Measurements from ENCODE around the gene GRIK3.

GRIK3 gene

DNA sequence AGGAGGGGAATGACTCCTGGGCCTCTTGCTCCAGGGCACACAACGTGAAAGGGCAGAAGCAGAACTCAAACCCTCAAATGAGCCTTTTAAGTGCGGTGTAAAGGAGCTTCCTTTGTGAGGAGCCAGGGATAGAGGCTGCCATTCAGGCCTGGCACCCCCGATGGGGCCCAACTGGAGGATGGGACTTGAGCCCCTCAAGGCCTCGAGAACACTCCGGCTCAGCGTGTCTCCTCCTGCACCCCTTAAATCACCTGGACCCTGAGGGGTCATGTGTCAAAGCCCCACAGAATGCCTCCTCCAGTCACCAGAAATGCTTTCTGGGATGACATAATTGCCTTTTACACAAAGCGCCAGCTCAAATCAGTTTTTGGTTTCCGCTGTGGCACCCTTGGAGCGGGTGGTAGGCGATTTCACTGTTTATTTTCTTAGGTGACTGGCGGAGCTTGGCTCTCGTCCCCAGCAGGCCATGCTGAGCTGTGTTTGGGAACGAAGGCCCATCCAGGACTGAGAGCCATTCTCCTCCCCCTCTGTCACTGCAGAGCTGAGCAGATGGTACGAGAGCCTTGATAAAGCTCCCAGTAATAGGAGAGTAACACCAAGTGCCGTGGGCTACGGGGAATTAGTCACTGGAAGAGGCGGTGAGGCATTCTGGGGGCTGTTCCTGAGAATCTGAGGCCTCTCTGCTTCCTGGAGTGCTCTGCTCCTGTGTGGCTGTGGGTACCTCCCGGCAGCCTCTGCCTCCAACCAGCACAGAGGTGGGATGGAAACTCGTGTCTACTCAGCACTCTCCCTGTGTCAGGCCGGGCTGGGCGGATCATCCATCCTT lies 163.0 kb downstream of the GRIK3 start:
- peak; percentile 84 for DNase-seq

- DNase-seq, result no peak
Measured at GRCh38 chr1:36869826-36870225, 164.5 kb downstream of the GRIK3 start.

DNA sequence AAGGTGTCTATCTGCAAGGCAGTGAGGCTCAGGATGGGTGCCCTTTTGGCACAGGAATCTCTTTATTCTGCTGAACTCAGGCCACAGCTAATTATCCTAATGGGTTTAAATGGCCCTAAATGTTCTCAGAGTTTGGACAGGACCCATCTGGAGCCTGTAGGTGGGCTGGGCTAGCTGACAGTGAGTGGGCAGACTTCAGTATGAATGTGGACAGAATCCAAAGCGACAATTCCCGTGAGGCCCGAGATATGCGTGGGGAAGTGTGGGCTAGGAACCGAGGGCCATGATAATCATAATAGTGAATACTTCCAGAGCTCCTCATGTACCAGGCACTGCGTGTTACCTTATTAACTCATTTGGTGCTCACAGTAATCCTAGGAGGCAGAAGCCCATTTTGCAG lies 165.3 kb downstream of the GRIK3 start:
- DNase-seq, result no peak

DNA sequence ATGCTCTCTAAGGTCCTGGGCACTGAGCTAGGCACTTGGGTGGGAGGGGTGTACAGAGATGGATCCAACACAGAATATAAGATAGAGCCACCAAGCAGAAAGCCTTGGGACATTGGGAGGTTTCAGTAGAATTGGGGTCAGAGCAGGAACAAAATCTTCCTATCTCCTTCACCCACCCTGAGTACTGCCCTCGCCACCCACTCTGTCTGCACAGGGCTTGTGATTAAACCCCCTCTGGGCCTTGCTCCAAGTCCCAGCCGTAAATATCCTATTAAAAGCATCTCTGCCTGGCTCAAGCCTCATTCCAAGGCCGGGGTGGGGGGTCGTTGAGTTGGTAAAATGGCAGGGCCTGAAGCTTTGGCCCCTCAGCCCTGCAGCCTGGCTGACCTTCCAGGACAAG lies 166.7 kb downstream of the GRIK3 start:
- no peak for DNase-seq

- no peak for DNase-seq
Measured at GRCh38 chr1:36866169-36866814, 168.0 kb downstream of the GRIK3 start.

- DNase-seq, result no peak
Measured at GRCh38 chr1:36865602-36865900, 168.8 kb downstream of the GRIK3 start.

- DNase-seq, result peak; percentile 54
Measured at GRCh38 chr1:36864823-36865601, 169.3 kb downstream of the GRIK3 start.

GRCh38 chr1:36864182-36864822 lies 170.0 kb downstream of the GRIK3 start:
- no peak for DNase-seq

- no peak for DNase-seq
Measured at GRCh38 chr1:36863500-36863899, 170.8 kb downstream of the GRIK3 start.

- no peak for DNase-seq
Measured at GRCh38 chr1:36863061-36863460, 171.3 kb downstream of the GRIK3 start.

GRCh38 chr1:36861375-36861774 lies 172.9 kb downstream of the GRIK3 start:
- DNase-seq, result no peak

DNA sequence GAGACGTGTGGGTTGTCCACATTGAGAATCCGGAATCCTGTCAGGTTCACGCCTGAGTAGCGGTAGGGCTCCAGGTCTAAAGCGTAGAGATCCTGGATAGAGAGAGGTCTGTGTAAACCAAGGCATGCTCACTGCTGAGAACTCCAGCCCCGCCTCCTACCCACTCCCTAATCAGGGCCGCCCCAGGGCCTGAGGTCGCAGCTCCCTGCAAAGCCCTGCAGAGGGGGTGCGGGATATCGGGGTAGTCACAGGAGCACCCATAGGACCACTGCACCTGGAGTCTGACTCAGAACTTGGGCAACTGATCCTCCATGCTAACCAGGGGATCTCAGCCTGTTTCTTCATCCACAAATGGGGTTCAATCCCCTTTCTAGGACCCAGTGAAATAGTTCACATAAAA lies 174.4 kb downstream of the GRIK3 start:
- no peak for DNase-seq

GRCh38 chr1:36858981-36859380 lies 175.3 kb downstream of the GRIK3 start:
- no peak for DNase-seq

- no peak for DNase-seq
Measured at GRCh38 chr1:36858553-36858952, 175.8 kb downstream of the GRIK3 start.

DNA sequence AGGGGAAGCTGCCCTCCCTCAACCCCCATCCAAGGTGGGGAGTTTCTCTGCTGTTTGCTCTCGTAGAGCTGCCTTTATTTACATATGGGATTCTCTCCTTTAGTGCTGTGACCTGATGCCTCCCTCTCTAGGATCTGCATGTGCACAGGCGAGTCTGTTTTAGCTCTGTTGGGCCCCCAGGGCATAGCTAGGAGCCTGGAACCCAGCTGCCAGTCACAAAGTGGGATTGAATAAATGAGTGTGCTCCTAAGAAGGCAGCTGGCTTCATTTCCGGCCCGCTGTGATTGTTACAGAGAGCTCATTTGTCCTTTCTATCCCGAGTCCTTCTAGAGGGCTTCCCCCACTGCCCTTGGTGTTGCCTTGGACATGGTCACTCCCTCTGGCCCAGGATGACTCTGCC lies 176.6 kb downstream of the GRIK3 start:
- peak; percentile 67 for DNase-seq

- no peak for DNase-seq
Measured at GRCh38 chr1:36855699-36856494, 178.4 kb downstream of the GRIK3 start.

DNA sequence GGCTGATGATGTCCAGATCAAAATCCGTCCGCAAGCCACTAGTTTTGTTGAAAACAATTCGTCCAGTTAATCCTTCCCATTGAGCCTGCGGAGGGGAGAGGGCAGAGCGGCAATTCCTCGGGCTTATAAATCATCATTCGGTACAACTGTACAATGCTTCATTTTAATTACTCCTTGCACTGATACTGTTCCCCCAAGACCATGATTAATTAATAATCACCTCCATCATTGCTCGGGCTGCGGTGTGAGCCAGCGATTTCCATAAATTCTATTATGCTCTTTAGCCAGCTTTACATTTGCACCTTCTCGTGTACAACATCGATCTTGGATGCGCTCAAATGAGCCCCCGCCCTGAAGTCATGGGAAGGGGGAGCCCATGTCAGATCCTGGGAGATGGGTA lies 180.7 kb downstream of the GRIK3 start:
- DNase-seq, result no peak

DNA sequence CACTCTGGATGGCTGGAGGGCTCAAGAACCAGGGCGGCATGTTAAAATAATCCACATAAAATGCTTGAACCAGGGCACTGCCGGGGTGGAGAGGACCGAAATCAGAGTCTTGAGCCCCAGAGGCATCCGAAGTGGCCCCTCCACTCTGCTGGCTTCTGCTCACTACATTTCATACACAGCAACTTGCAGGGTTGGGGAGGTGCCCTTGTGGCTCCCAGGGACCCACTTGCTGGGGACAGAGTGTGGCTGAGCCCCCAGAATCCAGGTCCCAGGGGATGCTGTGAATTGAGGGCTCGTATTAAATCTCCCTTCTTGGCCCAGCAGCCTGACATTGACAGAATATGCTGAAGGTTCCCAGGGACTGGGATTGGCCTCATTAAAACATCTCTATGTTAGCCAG lies 181.7 kb downstream of the GRIK3 start:
- DNase-seq, result no peak

GRCh38 chr1:36851595-36851994 lies 182.7 kb downstream of the GRIK3 start:
- no peak for DNase-seq

DNA sequence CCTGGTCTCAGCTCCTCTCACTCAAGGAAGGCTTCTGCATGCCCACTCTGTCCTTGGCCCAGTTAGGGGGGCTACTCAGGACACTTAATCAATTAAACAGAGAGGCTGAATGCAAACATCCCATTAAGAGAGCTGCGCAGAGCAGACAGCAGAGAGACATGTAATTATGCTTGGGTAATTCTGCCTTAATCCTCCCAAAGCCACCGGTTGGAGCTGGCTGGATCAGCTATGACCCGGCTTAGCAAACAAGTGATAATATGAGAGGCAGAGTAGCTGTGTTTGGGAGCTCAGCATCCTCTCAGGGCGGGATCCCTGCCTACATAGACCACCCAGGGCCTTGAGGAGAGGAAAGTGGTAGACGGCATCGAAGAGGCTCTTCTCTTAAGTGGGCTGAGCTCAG lies 183.2 kb downstream of the GRIK3 start:
- no peak for DNase-seq

GRCh38 chr1:36849956-36850355 lies 184.4 kb downstream of the GRIK3 start:
- DNase-seq, result no peak

- peak; percentile 92 for DNase-seq
Measured at GRCh38 chr1:36847761-36848160, 186.6 kb downstream of the GRIK3 start.

GRCh38 chr1:36847186-36847585 lies 187.1 kb downstream of the GRIK3 start:
- DNase-seq, result no peak

Measured in NCI-H1694 treated with DMSO at 0.1 percent for 48 hours (cell line).